ENCODE data around the gene IQCM.

IQCM gene

GRCh38 chr4:149708513-149709130 lies 107.0 kb downstream of the IQCM start:
- no peak for DNase-seq

GRCh38 chr4:149707862-149708261 lies 107.8 kb downstream of the IQCM start:
- no peak for DNase-seq

GRCh38 chr4:149706942-149707341 lies 108.7 kb downstream of the IQCM start:
- DNase-seq: no peak

GRCh38 chr4:149702414-149703293 lies 113.0 kb downstream of the IQCM start:
- no peak for DNase-seq

GRCh38 chr4:149701435-149702156 lies 114.0 kb downstream of the IQCM start:
- no peak for DNase-seq

GRCh38 chr4:149700272-149700671 lies 115.4 kb downstream of the IQCM start:
- DNase-seq: no peak

- DNase-seq: no peak
Measured at GRCh38 chr4:149699642-149700041, 116.0 kb downstream of the IQCM start.

- DNase-seq: no peak
Measured at GRCh38 chr4:149690726-149691125, 124.9 kb downstream of the IQCM start.

- no peak for DNase-seq
Measured at GRCh38 chr4:149684516-149684915, 131.1 kb downstream of the IQCM start.

- DNase-seq: no peak
Measured at GRCh38 chr4:149676076-149676475, 139.6 kb downstream of the IQCM start.

GRCh38 chr4:149645790-149646189 lies 169.9 kb downstream of the IQCM start:
- no peak for DNase-seq

GRCh38 chr4:149638073-149638472 lies 177.6 kb downstream of the IQCM start:
- no peak for DNase-seq

GRCh38 chr4:149634368-149634767 lies 181.3 kb downstream of the IQCM start:
- no peak for DNase-seq

- DNase-seq: no peak
Measured at GRCh38 chr4:149631629-149632028, 184.0 kb downstream of the IQCM start.

GRCh38 chr4:149630064-149630463 lies 185.6 kb downstream of the IQCM start:
- DNase-seq: no peak

- no peak for DNase-seq
Measured at GRCh38 chr4:149605601-149606378, 209.9 kb downstream of the IQCM start.

GRCh38 chr4:149604827-149605226 lies 210.8 kb downstream of the IQCM start:
- no peak for DNase-seq

- no peak for DNase-seq
Measured at GRCh38 chr4:149595500-149595899, 220.1 kb downstream of the IQCM start.

GRCh38 chr4:149589826-149590225 lies 225.8 kb downstream of the IQCM start:
- no peak for DNase-seq

- no peak for DNase-seq
Measured at GRCh38 chr4:149584722-149585121, 230.9 kb downstream of the IQCM start.

- no peak for DNase-seq
Measured at GRCh38 chr4:149574971-149575370, 240.7 kb downstream of the IQCM start.

- DNase-seq: no peak
Measured at GRCh38 chr4:149572716-149573115, 242.9 kb downstream of the IQCM start.

GRCh38 chr4:149555799-149556198 lies 259.8 kb downstream of the IQCM start:
- DNase-seq: no peak

Data from NCI-H2081 (cell line).